HG03108 (cell line): ENCODE results near the gene GOLGA6C.
"Not testable (repeated sequence)": the region's sequence is repeated elsewhere in the genome, so short reads cannot be mapped to it uniquely, and the experiment has no call there.

Experiments
- ATAC-seq: cut with Tn5 transposase; IDR thresholded peaks from one replicate; pipeline ENCODE4 v1.9.1; 2021; ENCODE audit warnings: moderate library complexity; ENCODE audit not compliant: unreplicated experiment

GOLGA6C gene

GRCh38 chr15:75314552-75315290, 56.6 kb downstream of the GOLGA6C start:
- ATAC-seq: no peak

DNA sequence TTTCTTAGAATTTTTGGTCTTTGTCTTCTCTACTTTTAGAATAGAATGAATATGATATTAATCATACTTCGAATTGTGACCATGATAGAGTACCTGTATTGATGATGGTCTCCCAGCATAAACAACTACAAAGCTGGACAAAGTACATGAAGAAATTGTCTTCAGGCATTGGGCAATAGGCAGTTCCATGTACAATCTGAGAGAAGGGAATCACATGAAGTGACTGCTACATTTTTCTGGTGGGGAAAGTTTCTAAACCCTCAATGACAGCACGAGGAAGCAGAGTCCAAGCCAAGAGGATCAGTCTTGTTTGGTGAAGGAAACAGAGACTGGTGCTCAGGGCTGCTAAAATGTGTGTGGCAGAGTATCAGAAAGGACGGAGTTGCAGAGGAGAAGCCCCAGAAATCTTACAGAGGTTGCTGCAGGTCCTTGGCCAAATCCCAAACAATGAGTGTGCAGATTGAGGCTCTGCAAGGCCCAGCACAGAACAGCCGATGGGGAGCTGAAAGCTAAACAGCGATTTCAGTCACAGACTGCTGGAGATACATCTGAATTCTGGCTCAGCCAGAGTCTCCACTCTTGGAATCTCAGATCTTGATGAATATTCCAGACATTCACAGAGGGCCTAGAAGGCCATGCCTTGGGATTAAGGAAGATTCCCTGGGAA, 61.2 kb downstream of the GOLGA6C start:
- not testable (repeated sequence) for ATAC-seq
